Measurements from ENCODE around the gene RPL39L. TPM values are rescaled to one million over a fixed set of nuclear protein-coding genes. Genes with fewer than 3 reads are reported as not detected.

RPL39L gene
- total RNA-seq, 2 donors from 2014 or later: 26.8 to 34.5 TPM

GRCh38 chr3:187169231-187169960, 30.1 kb upstream of the RPL39L start:
- Histone ChIP-seq H3K27me3 (ENCODE audit: control insufficient read depth, insufficient read depth, low read length, poor library complexity, severe bottlenecking) (no peaks in the 10 kb centered on the region), H3K36me3 (ENCODE audit: control insufficient read depth, insufficient read depth, low read length) (no peaks in the 10 kb centered on the region), H3K9ac (ENCODE audit: extremely low read depth, low read length, poor library complexity, severe bottlenecking) (no peak overlapping the region), H3K4me3 (ENCODE audit: low read length) (no peak overlapping the region), H3K27ac (ENCODE audit: low read depth, low read length) (no peak overlapping the region), H3K4me1 (ENCODE audit: control insufficient read depth, insufficient read depth, low read length) (no peaks in the 10 kb centered on the region), H3K9me3 (ENCODE audit: control insufficient read depth, low read length) (no peaks in the 10 kb centered on the region)
- DNase-seq: no peak
- no peaks in the 10 kb centered on the region for H3K36me3 Mint-ChIP-seq (ENCODE audit: low read depth)
- H3K9me3 Mint-ChIP-seq: peaks cover 3% of the 10 kb centered on the region
- H3K27ac Mint-ChIP-seq: no peak overlapping the region
- no peaks in the 10 kb centered on the region for H3K27me3 Mint-ChIP-seq (ENCODE audit: insufficient read depth)
- peaks cover 20% of the 10 kb centered on the region for H3K4me1 Mint-ChIP-seq
- WGBS, 2 experiments (ENCODE audit: insufficient coverage in 1 of 2, insufficient read length in 1 of 2): 100% methylated on average over 2 of the region's 2 CpGs; no CpG with 5 or more reads in 1 of the 2 experiments
- TF ChIP-seq CTCF (conservative IDR thresholded peaks at IDR 0.05): no peak
- no peak overlapping the region for H3K4me3 Mint-ChIP-seq

- WGBS, 2 experiments (ENCODE audit: insufficient coverage in 1 of 2, insufficient read length in 1 of 2): 94 to 100% methylated on average over 2 to 4 of the region's 5 CpGs
- no peaks in the 10 kb centered on the region for H3K36me3 ChIP-seq (ENCODE audit: control insufficient read depth, insufficient read depth, low read length)
- no peak for DNase-seq
- no peak overlapping the region for H3K27ac ChIP-seq (ENCODE audit: low read depth, low read length)
- TF ChIP-seq CTCF (conservative IDR thresholded peaks at IDR 0.05): no peak
- H3K9me3 Mint-ChIP-seq: peaks cover 3% of the 10 kb centered on the region
- no peak overlapping the region for H3K4me3 ChIP-seq (ENCODE audit: low read length)
- no peaks in the 10 kb centered on the region for H3K36me3 Mint-ChIP-seq (ENCODE audit: low read depth)
- no peaks in the 10 kb centered on the region for H3K27me3 Mint-ChIP-seq (ENCODE audit: insufficient read depth)
- H3K4me1 ChIP-seq (ENCODE audit: control insufficient read depth, insufficient read depth, low read length): no peaks in the 10 kb centered on the region
- H3K27me3 ChIP-seq (ENCODE audit: control insufficient read depth, insufficient read depth, low read length, poor library complexity, severe bottlenecking): no peaks in the 10 kb centered on the region
- H3K4me3 Mint-ChIP-seq: no peak overlapping the region
- H3K9ac ChIP-seq (ENCODE audit: extremely low read depth, low read length, poor library complexity, severe bottlenecking): no peak overlapping the region
- H3K4me1 Mint-ChIP-seq: peaks cover 11% of the 10 kb centered on the region
- H3K9me3 ChIP-seq (ENCODE audit: control insufficient read depth, low read length): no peaks in the 10 kb centered on the region
- H3K27ac Mint-ChIP-seq: no peak overlapping the region
Observed at GRCh38 chr3:187167777-187168176, 28.5 kb upstream of the RPL39L start.

- WGBS, 2 experiments (ENCODE audit: insufficient coverage in 1 of 2, insufficient read length in 1 of 2): 95% methylated on average over 8 of the region's 8 CpGs; no CpG with 5 or more reads in 1 of the 2 experiments
- H3K27ac ChIP-seq (ENCODE audit: low read depth, low read length): no peak overlapping the region
- H3K4me3 Mint-ChIP-seq: no peak overlapping the region
- no peak overlapping the region for H3K9ac ChIP-seq (ENCODE audit: extremely low read depth, low read length, poor library complexity, severe bottlenecking)
- peaks cover 3% of the 10 kb centered on the region for H3K9me3 Mint-ChIP-seq
- no peaks in the 10 kb centered on the region for H3K4me1 ChIP-seq (ENCODE audit: control insufficient read depth, insufficient read depth, low read length)
- H3K36me3 ChIP-seq (ENCODE audit: control insufficient read depth, insufficient read depth, low read length): no peaks in the 10 kb centered on the region
- no peaks in the 10 kb centered on the region for H3K27me3 ChIP-seq (ENCODE audit: control insufficient read depth, insufficient read depth, low read length, poor library complexity, severe bottlenecking)
- H3K36me3 Mint-ChIP-seq (ENCODE audit: low read depth): no peaks in the 10 kb centered on the region
- no peak for DNase-seq
- no peaks in the 10 kb centered on the region for H3K9me3 ChIP-seq (ENCODE audit: control insufficient read depth, low read length)
- no peak overlapping the region for H3K4me3 ChIP-seq (ENCODE audit: low read length)
- no peak overlapping the region for H3K27ac Mint-ChIP-seq
- no peak for TF ChIP-seq CTCF (conservative IDR thresholded peaks at IDR 0.05)
- H3K4me1 Mint-ChIP-seq: peaks cover 12% of the 10 kb centered on the region
- H3K27me3 Mint-ChIP-seq (ENCODE audit: insufficient read depth): no peaks in the 10 kb centered on the region
Observed at GRCh38 chr3:187166750-187167149, 27.5 kb upstream of the RPL39L start.

Measured in endodermal cell (in vitro differentiated cells).